HUES6 (cell line): Measurements from ENCODE around the gene PHACTR3.

ENCODE experiments used
- H3K27ac ChIP-seq: 2 replicates; pipeline ENCODE4 v1.7.0; 2013; ENCODE audit warnings: low read depth, mild to moderate bottlenecking, low read length, inconsistent platforms
- H3K27me3 ChIP-seq: 2 replicates; pipeline ENCODE4 v1.6.1; 2013; ENCODE audit warnings: low read length; ENCODE audit not compliant: control insufficient read depth, insufficient read depth
- H3K36me3 ChIP-seq: 2 replicates; pipeline ENCODE4 v1.6.1; 2013; ENCODE audit warnings: low read length; ENCODE audit not compliant: control insufficient read depth, insufficient read depth
- H3K4me1 ChIP-seq: 2 replicates; pipeline ENCODE4 v1.6.1; 2013; ENCODE audit warnings: low read length; ENCODE audit not compliant: control insufficient read depth, insufficient read depth
- H3K4me3 ChIP-seq: 2 replicates; pipeline ENCODE4 v1.5.1; 2013; ENCODE audit warnings: low read depth, low read length
- H3K9ac ChIP-seq: one replicate; pipeline ENCODE4 v1.6.1; 2013; ENCODE audit warnings: mild to moderate bottlenecking, low read length
- H3K9me3 ChIP-seq: 2 replicates; pipeline ENCODE4 v1.6.1; 2013; ENCODE audit warnings: low read depth, low read length; ENCODE audit not compliant: control insufficient read depth, insufficient read depth

PHACTR3 gene

GRCh38 chr20:59575653-59576052 lies 28.7 kb upstream of the PHACTR3 start:
- Histone ChIP-seq H3K4me1 (peaks cover 5% of the 10 kb centered on the region; the same call in 1 of the 2 replicates), H3K9me3 (no peaks in the 10 kb centered on the region), H3K27ac (no peak overlapping the region), H3K4me3 (no peak overlapping the region), H3K27me3 (peaks cover 98% of the 10 kb centered on the region), H3K9ac (no peak overlapping the region), H3K36me3 (no peaks in the 10 kb centered on the region)

GRCh38 chr20:59576216-59576953 lies 28.0 kb upstream of the PHACTR3 start:
- no peak overlapping the region for H3K27ac ChIP-seq
- H3K36me3 ChIP-seq = no peaks in the 10 kb centered on the region
- no peaks in the 10 kb centered on the region for H3K9me3 ChIP-seq
- peaks cover 98% of the 10 kb centered on the region for H3K27me3 ChIP-seq
- peaks cover 5% of the 10 kb centered on the region; the same call in 1 of the 2 replicates for H3K4me1 ChIP-seq
- H3K9ac ChIP-seq = no peak overlapping the region
- H3K4me3 ChIP-seq = no peak overlapping the region

- Histone ChIP-seq H3K4me1 (peaks cover 5% of the 10 kb centered on the region; the same call in 1 of the 2 replicates), H3K9ac (no peak overlapping the region), H3K9me3 (no peaks in the 10 kb centered on the region), H3K27me3 (peaks cover 97% of the 10 kb centered on the region), H3K36me3 (no peaks in the 10 kb centered on the region), H3K4me3 (peak overlapping the region; percentile 43), H3K27ac (no peak overlapping the region)
These were observed 27.1 kb upstream of the PHACTR3 start for GRCh38 chr20:59577037-59577808.

- H3K27ac ChIP-seq = no peak overlapping the region
- H3K36me3 ChIP-seq = no peaks in the 10 kb centered on the region
- H3K9me3 ChIP-seq = no peaks in the 10 kb centered on the region
- H3K9ac ChIP-seq = no peak overlapping the region
- H3K4me3 ChIP-seq = peak overlapping the region; percentile 40
- peaks cover 97% of the 10 kb centered on the region for H3K27me3 ChIP-seq
- peaks cover 5% of the 10 kb centered on the region; the same call in 1 of the 2 replicates for H3K4me1 ChIP-seq
These were observed 26.4 kb upstream of the PHACTR3 start for GRCh38 chr20:59577809-59578435.

GRCh38 chr20:59578436-59579403 lies 25.6 kb upstream of the PHACTR3 start:
- Histone ChIP-seq H3K4me1 (peaks cover 5% of the 10 kb centered on the region; the same call in 1 of the 2 replicates), H3K9ac (no peak overlapping the region), H3K9me3 (no peaks in the 10 kb centered on the region), H3K36me3 (no peaks in the 10 kb centered on the region), H3K27me3 (peaks cover 94% of the 10 kb centered on the region), H3K4me3 (no peak overlapping the region), H3K27ac (no peak overlapping the region)

- H3K4me1 ChIP-seq = peaks cover 5% of the 10 kb centered on the region; the same call in 1 of the 2 replicates
- H3K4me3 ChIP-seq = no peak overlapping the region
- H3K36me3 ChIP-seq = no peaks in the 10 kb centered on the region
- no peak overlapping the region for H3K27ac ChIP-seq
- H3K9me3 ChIP-seq = no peaks in the 10 kb centered on the region
- H3K27me3 ChIP-seq = peaks cover 85% of the 10 kb centered on the region
- H3K9ac ChIP-seq = no peak overlapping the region
These were observed 24.8 kb upstream of the PHACTR3 start for GRCh38 chr20:59579404-59580145.

GRCh38 chr20:59580146-59580946 lies 24.0 kb upstream of the PHACTR3 start:
- Histone ChIP-seq H3K27me3 (peaks cover 77% of the 10 kb centered on the region), H3K4me3 (no peak overlapping the region), H3K9me3 (no peaks in the 10 kb centered on the region), H3K36me3 (no peaks in the 10 kb centered on the region), H3K27ac (no peak overlapping the region), H3K4me1 (peaks cover 5% of the 10 kb centered on the region; the same call in 1 of the 2 replicates), H3K9ac (no peak overlapping the region)

GRCh38 chr20:59580991-59581401 lies 23.3 kb upstream of the PHACTR3 start:
- H3K9ac ChIP-seq = no peak overlapping the region
- no peaks in the 10 kb centered on the region for H3K36me3 ChIP-seq
- no peak overlapping the region for H3K27ac ChIP-seq
- H3K4me1 ChIP-seq = peaks cover 5% of the 10 kb centered on the region; the same call in 1 of the 2 replicates
- H3K9me3 ChIP-seq = no peaks in the 10 kb centered on the region
- peaks cover 71% of the 10 kb centered on the region for H3K27me3 ChIP-seq
- H3K4me3 ChIP-seq = no peak overlapping the region

GRCh38 chr20:59581993-59582679 lies 22.2 kb upstream of the PHACTR3 start:
- H3K36me3 ChIP-seq = no peaks in the 10 kb centered on the region
- H3K4me1 ChIP-seq = no peaks in the 10 kb centered on the region
- peaks cover 67% of the 10 kb centered on the region for H3K27me3 ChIP-seq

More at GRCh38 chr20:59581993-59582679, 22.2 kb upstream of the PHACTR3 start:
- no peak overlapping the region for H3K9ac ChIP-seq
- no peak overlapping the region for H3K4me3 ChIP-seq
- no peaks in the 10 kb centered on the region for H3K9me3 ChIP-seq
- H3K27ac ChIP-seq = no peak overlapping the region
